Stimulated activated CD4-positive, alpha-beta T cell treated with anti-CD3 and anti-CD28 coated beads, Interleukin-2, amount 100 ng/mL, for 24 hours (primary cell): ENCODE results near the gene KLHL30.
A peak's percentile ranks its signal among the peaks of the same experiment; 100 is the strongest.
"Not testable (repeated sequence)": the region's sequence is repeated elsewhere in the genome, so short reads cannot be mapped to it uniquely, and the experiment has no call there.

Source experiments
- DNase-seq, 2 donors: peaks; one replicate each; pipeline ENCODE4 v3.0.0-alpha.2; 2020

The KLHL30 gene

GRCh38 chr2:238103465-238104225 lies 34.8 kb upstream of the KLHL30 start:
- no peak for DNase-seq

GRCh38 chr2:238104226-238104690 lies 34.2 kb upstream of the KLHL30 start:
- DNase-seq = no peak

- peak in 1 of 2 donors; percentile 0 for DNase-seq
Measured at GRCh38 chr2:238104691-238105371, 33.6 kb upstream of the KLHL30 start.

- DNase-seq = peak in 1 of 2 donors; percentile 0
Measured at GRCh38 chr2:238105506-238106338, 32.7 kb upstream of the KLHL30 start.

- DNase-seq = no peak
Measured at GRCh38 chr2:238106339-238106697, 32.1 kb upstream of the KLHL30 start.

GRCh38 chr2:238106698-238107524 lies 31.6 kb upstream of the KLHL30 start:
- peak in 1 of 2 donors; percentile 16 for DNase-seq

GRCh38 chr2:238107525-238108422 lies 30.7 kb upstream of the KLHL30 start:
- peak in 1 of 2 donors; percentile 1 for DNase-seq

- no peak for DNase-seq
Measured at GRCh38 chr2:238108423-238109183, 29.9 kb upstream of the KLHL30 start.

GRCh38 chr2:238113611-238114010 lies 24.9 kb upstream of the KLHL30 start:
- DNase-seq = no peak

GRCh38 chr2:238114331-238114841 lies 24.1 kb upstream of the KLHL30 start:
- DNase-seq = no peak

- DNase-seq = no peak
Measured at GRCh38 chr2:238114851-238115660, 23.4 kb upstream of the KLHL30 start.

GRCh38 chr2:238115709-238116108 lies 22.8 kb upstream of the KLHL30 start:
- not testable (repeated sequence) for DNase-seq

GRCh38 chr2:238116298-238117198 lies 21.9 kb upstream of the KLHL30 start:
- DNase-seq = no peak

- DNase-seq = no peak
Measured at GRCh38 chr2:238117199-238118154, 21.0 kb upstream of the KLHL30 start.

GRCh38 chr2:238119756-238120462 lies 18.6 kb upstream of the KLHL30 start:
- no peak for DNase-seq
